HG03342 (cell line): ENCODE data around the gene SYNE1.
"Not testable (repeated sequence)": the region's sequence is repeated elsewhere in the genome, so short reads cannot be mapped to it uniquely, and the experiment has no call there.

Experiments used
- ATAC-seq: cut with Tn5 transposase; IDR thresholded peaks from one replicate; pipeline ENCODE4 v1.9.1; 2021; ENCODE audit warnings: mild to moderate bottlenecking, moderate library complexity; ENCODE audit not compliant: unreplicated experiment

Gene SYNE1

DNA sequence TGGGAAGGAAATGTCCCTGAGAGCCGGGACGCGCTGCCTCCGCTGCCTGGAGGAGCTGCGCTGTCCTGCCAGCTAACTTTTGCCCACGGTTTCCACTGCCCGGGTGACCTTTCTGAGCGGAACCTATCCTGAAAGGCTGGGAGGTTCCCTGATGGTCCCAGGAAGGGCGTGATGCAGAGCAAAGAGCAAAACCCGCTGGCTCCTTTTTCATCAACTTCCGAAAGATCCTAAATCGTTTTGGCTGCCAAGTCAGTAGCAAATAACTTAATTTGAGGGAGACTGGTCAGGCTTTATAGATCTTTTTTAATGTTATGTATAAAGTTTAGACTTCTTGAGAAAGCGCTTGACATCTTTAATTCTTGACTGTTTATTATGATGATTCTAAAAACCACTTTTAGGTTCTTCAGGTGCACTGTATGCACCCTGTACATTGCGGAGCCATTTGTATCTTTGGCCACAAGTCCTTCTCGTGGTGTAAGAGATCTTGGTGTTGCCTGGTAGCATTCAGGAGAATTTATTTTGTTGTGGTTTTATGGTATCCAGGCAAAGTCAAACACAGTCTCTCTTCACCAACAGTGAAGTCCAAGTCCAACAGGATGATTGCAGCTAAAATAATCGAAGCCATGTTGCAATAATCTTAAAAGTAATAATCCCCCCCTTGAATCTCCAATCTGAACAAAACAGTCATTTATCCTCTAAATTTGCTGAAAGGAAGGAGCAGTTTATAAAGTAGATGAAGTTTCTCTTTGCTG lies at the start of gene SYNE1:
Gene SYNE1 (minus strand): TSS at position 67 of the 752 bp plus-strand sequence. CDS start 9,031 bp downstream, outside the sequence.
- no peak for ATAC-seq

DNA sequence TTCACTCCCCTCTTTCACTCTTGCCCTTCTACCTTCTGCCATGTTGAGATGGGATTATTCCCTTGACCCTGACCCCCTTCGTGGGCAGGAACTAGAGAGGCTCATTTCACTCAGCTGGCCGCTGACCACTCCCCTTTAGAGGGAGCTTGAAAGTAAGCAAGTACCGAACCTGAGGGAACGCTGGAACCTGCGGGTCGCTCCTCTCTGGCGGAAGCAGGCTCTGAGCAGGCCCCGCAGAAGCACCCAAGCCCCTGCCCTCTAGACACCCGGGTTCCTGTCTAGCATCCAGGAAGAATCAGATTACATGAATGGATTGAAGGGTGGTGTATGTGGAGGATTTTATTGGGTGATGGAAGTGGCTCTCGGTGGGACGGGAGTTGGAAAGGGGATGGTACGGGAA lies 48.7 kb upstream of the SYNE1 start:
- ATAC-seq = no peak

DNA sequence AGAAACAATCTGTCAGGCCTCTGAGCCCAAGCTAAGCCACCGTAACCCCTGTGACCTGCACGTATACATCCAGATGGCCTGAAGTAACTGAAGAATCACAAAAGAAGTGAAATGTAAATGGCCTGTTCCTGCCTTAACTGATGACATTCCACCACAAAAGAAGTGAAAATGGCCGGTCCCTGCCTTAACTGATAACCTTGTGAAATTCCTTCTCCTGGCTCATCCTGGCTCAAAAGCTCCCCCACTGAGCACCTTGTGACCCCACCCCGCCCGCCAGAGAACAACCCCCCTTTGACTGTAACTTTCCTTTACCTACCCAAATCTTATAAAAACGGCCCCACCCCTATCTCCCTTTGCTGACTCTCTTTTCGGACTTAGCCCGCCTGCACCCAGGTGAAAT lies 45.8 kb upstream of the SYNE1 start:
- ATAC-seq = not testable (repeated sequence)

DNA sequence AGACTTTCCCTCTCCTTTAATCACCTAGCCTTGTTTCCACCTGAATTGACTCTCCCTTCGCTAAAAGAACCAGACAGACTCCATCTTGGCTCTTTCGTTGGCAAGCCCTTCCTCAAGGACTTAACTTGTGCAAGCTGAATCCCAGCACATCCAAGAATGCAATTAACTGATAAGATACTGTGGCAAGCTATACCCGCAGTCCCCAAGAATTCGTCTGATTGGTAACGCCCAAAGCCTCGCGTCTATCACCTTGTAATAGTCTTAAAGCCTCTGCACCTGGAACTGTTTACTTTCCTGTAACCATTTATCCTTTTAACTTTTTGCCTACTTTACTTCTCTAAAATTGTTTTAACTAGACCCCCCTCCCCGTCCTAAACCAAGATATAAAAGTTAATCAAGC lies 45.0 kb upstream of the SYNE1 start:
- ATAC-seq = no peak

DNA sequence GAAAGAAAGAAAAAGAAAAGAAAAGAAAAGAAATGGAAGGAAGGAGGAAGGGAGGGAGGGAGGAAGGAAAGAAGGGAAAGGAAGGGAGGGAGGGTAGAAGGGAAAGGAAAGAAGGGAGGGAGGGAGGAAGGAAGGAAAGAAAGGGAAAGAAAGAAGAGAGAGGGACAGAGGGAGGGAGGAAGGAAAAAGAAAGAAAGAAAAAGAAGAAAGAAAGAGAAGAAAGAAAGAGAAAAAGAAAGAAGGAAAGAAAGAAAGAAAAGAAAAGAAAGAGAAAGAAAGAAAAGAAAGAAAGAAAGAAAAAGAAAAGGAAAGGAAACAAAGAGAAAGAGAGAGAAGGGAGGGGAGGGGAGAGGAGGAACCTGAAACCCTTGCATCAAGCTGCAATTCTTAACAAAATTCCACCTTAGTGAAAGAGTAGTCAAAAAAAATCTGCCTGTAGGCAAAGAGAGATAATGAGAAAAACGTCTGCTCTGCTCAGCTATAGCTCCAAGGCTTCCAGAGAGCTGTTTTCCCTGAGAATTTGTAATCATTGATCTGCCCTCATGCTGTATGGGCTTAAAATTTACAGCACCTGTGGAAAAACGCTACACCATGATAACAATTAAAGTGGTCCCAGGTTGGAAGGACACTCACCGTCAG lies 43.8 kb upstream of the SYNE1 start:
- no peak for ATAC-seq

- ATAC-seq = no peak
Observed at GRCh38 chr6:152680151-152680550, 43.0 kb upstream of the SYNE1 start.

DNA sequence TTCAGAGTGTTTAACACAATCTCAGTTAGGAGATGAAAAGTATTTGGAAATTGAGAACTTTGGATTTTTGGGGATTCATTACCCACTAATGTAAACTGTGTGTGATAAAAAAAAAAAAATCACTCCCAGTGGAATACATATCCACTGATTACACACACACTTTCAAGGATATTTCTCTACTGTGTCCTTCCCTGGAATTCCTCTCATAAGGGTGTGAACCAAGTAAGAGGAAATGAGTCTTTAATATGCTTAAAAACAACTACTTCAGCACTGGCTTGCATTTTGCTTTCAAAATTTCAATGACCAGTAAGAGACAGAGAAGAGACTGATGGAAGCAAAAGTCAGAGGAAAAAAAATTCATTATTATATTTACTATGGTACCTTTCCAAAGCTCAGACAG lies 36.1 kb upstream of the SYNE1 start:
- ATAC-seq = no peak

- ATAC-seq = no peak
Observed at GRCh38 chr6:152671171-152671570, 34.0 kb upstream of the SYNE1 start.

DNA sequence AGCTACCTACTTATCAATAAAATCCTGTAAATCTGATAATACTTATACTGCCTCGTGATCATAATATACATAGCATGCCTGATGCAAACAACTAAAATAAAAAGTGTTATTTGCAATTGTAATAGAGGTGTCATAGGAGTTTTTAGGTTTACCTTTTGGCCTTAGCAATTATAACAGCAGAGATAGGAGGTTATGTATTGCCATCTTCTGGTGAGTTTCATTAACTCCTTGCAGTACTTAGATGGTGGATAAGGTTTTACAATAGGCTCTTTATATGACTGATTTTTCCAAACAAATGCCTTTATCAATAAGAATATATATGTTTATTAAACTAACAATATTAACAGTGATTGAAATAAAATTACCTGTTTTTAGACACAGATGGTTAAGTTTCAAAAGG lies 32.7 kb upstream of the SYNE1 start:
- ATAC-seq = no peak

DNA sequence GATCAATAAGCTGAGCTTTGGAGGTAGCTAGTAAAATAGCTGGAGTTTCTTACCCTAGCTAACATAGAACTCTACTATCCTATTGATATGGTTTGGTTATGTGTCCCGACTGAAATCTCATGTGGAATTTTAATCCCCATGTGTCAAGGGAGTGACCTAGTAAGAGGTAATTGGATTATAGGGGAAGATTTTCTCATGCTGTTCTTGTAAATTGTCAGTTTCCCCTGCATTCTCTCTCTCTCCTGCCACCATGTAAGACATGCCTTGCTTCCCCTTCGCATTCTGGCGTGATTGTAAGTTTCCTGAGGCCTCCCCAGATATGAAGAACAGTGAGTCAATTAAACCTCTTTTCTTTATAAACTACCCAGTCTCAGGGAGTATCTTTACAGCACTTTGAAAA lies 24.6 kb upstream of the SYNE1 start:
- ATAC-seq = no peak

GRCh38 chr6:152651986-152652385 lies 14.8 kb upstream of the SYNE1 start:
- ATAC-seq = no peak

GRCh38 chr6:152648105-152648504 lies 10.9 kb upstream of the SYNE1 start:
- no peak for ATAC-seq

DNA sequence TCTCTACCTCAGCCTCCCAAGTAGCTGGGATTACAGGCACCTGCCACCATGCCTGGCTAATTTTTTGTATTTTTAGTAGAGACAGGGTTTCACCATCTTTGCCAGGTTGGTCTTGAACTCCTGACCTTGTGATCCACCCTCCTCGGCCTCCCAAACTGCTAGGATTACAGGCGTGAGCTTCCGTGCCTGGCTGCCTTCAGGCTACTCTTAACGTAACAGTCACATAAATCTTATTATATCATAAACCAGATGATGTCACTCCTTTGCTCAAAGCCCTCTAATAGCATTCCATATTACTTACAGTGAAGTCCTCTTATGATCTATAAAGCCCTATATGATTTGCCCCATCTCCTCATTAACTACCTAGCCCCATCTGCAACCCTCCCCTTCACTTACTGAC lies 9.6 kb upstream of the SYNE1 start:
- ATAC-seq = not testable (repeated sequence)

- peak; percentile 67 for ATAC-seq
Observed at GRCh38 chr6:152642578-152643375, 5.6 kb upstream of the SYNE1 start.

- ATAC-seq = no peak
Observed at GRCh38 chr6:152636609-152637295, 410 bp downstream of the SYNE1 start.

DNA sequence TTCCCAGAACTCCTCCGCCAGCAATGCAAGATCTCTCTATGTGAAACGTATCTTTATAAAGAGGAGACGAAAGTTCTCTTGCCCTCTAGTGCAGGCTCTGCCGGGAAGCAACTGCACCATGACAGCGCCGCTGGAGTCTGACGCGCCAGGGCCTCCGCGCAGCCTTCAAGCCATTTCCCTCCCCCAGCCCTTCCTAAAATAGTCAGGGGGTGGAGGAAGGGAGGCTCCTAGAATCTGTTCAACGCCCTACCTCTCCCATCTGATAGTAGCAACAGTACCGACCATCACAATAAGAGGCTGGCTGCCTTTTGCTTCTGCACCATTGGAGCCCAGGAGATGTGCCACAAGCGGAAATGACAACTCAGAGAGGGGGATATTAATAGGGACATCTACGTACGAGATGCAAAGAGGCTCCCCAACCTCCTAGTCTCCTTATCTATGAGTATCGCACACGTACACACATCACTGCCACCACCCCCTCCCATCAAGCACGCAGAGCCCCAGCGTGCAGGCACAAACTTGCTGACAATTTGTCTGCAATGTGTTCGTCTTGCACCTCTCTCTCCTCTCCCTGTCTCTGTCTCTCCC lies 1.0 kb downstream of the SYNE1 start:
- no peak for ATAC-seq

DNA sequence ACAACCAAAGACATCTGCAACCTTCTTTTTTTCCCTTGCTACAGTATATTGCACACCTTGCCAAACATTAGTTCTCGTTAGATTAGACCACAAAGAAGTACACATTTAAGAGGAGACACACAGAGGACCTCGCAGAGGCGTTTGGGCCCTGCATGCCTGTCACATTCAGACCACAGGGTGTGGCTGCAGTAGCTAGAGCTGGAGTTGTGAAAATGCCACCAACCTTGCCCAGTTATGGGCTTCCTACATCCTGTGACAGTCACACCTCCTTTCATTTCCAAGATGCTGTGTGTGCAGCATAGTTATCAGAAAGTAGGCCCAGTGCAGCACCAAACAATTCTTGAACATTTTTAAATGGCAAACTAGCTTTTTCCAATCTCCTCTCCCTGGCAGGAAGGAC lies 2.4 kb downstream of the SYNE1 start:
- ATAC-seq = peak; percentile 44

DNA sequence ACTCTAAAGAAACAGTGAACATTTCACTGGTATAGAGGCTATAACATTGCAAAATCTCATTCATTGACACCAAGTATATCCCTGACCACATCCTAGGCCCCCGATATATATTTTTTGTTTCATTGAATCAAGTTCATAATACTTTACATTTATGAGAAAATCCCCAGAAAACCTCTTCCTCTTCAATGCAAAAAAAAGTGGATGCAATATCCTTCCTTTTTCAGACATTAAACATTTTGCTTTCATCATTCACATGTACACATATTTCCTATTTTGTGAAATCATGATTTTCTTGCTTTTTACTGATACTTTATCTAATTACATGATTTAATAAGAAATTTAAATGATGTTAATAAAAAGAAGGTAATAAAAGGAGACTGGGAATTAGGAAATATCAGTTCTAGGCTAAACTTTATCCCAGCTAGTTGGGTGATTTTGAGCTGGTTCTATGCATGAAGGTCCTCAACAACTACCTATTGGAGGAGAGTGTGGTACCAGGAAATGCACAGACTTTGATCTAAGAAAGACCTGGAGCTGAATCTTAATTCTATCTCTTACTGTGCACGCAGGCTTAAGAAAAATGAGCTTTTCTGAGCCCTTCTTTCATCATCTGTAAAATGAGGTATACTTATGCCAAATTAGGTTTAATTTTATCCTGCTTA lies 4.9 kb downstream of the SYNE1 start:
- no peak for ATAC-seq

DNA sequence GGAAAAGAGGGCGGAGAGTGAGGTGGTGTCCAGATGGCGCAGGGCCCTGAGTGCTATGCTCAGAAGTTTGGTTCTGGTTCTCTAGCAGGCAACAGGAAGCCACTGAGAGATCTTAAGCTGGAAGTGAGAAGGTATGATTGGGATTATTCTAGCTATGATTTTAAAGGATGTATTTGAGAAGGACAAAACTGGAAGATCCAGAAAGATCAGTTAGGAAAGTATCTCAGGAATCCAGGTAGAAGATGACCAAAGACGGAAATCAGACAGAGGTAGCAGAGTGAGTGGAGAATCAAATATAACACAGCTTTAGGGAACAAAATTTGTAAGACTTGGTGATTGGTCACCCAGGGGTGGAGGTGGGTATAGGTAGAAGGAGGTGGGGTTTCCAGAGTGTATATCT lies 5.8 kb downstream of the SYNE1 start:
- no peak for ATAC-seq

DNA sequence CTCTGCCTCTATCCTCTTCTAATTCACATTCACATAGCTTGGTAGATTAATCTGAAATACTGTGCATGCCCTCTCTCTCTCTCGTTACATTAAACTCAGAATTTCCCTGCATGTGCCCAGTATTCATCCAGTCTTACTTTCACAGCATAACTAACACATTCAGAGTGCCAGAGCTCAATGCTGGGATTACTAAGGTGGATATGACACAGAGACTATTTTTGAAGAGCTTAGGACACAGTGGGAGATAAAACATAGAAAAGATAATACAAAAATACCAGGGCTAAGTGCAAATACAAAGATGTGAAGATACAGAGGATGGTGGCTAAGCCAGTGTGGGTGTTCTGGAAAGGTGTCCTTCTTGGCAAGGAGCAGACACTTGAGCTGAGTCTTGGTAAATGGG lies 6.3 kb downstream of the SYNE1 start:
- ATAC-seq = no peak
